HL-60 (cell line): ENCODE results near the gene SLC12A7.

ENCODE experiments used
- GABPA ChIP-seq: IDR thresholded peaks from 2 replicates; pipeline ENCODE4 v1.6.1; 2012; ENCODE audit warnings: low read depth
- POLR2AphosphoS5 ChIP-seq: IDR thresholded peaks from 2 replicates; pipeline ENCODE4 v1.6.1; 2012; ENCODE audit warnings: low read depth
- SPI1 ChIP-seq: IDR thresholded peaks from 2 replicates; pipeline ENCODE4 v1.6.1; 2012; ENCODE audit warnings: low read depth, mild to moderate bottlenecking, borderline replicate concordance
- TF ChIP-seq, protein P1 (sequence below): IDR thresholded peaks from one replicate; pipeline ENCODE4 v1.5.1; 2011; ENCODE audit warnings: low read length, control low read depth, inconsistent platforms; ENCODE audit not compliant: insufficient read depth
- TF ChIP-seq, protein P2 (sequence below): IDR thresholded peaks from 2 replicates; pipeline ENCODE4 v1.6.1; 2012; ENCODE audit warnings: low read depth; ENCODE audit not compliant: insufficient replicate concordance

DNA sequence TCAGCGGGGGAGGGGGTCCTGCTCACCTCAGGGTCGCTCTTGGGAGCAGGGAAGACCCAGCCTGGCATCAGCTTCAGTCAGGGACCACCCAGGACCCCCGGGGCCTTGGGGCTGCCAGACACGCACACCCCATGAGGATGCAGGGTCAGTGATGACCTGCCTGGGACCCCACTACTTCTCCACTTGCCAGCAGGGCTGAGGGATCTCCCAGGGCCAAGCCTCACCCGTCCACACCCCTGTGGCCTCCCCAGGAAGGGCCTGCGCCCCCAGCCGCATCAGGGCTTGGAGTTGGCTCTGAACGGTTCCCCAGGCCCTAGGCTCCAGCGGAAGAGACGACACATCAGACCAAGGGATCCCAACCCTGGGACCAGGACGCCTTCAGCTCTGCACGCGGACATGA, 33.7 kb downstream of the SLC12A7 start:
- TF ChIP-seq, protein P1, sequence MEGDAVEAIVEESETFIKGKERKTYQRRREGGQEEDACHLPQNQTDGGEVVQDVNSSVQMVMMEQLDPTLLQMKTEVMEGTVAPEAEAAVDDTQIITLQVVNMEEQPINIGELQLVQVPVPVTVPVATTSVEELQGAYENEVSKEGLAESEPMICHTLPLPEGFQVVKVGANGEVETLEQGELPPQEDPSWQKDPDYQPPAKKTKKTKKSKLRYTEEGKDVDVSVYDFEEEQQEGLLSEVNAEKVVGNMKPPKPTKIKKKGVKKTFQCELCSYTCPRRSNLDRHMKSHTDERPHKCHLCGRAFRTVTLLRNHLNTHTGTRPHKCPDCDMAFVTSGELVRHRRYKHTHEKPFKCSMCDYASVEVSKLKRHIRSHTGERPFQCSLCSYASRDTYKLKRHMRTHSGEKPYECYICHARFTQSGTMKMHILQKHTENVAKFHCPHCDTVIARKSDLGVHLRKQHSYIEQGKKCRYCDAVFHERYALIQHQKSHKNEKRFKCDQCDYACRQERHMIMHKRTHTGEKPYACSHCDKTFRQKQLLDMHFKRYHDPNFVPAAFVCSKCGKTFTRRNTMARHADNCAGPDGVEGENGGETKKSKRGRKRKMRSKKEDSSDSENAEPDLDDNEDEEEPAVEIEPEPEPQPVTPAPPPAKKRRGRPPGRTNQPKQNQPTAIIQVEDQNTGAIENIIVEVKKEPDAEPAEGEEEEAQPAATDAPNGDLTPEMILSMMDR = no peak
- TF ChIP-seq, protein P2, sequence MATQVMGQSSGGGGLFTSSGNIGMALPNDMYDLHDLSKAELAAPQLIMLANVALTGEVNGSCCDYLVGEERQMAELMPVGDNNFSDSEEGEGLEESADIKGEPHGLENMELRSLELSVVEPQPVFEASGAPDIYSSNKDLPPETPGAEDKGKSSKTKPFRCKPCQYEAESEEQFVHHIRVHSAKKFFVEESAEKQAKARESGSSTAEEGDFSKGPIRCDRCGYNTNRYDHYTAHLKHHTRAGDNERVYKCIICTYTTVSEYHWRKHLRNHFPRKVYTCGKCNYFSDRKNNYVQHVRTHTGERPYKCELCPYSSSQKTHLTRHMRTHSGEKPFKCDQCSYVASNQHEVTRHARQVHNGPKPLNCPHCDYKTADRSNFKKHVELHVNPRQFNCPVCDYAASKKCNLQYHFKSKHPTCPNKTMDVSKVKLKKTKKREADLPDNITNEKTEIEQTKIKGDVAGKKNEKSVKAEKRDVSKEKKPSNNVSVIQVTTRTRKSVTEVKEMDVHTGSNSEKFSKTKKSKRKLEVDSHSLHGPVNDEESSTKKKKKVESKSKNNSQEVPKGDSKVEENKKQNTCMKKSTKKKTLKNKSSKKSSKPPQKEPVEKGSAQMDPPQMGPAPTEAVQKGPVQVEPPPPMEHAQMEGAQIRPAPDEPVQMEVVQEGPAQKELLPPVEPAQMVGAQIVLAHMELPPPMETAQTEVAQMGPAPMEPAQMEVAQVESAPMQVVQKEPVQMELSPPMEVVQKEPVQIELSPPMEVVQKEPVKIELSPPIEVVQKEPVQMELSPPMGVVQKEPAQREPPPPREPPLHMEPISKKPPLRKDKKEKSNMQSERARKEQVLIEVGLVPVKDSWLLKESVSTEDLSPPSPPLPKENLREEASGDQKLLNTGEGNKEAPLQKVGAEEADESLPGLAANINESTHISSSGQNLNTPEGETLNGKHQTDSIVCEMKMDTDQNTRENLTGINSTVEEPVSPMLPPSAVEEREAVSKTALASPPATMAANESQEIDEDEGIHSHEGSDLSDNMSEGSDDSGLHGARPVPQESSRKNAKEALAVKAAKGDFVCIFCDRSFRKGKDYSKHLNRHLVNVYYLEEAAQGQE = no peak
- TF ChIP-seq POLR2AphosphoS5 = no peak
- no peak for TF ChIP-seq SPI1
- TF ChIP-seq GABPA = no peak
